Prostate gland (tissue), 2 donors: ENCODE results near the gene AFP. TPM values are rescaled to one million over a fixed set of nuclear protein-coding genes. Genes with fewer than 3 reads are reported as not detected.
"Not testable (repeated sequence)": the region's sequence is repeated elsewhere in the genome, so short reads cannot be mapped to it uniquely, and the experiment has no call there.

ENCODE experiments used
- DNase-seq: peaks from one replicate; pipeline ENCODE4 v3.0.0-alpha.2; 2019; ENCODE audit warnings: low spot score
- H3K27ac ChIP-seq, 2 donors: fragments of 200-600 bp; sonication (generic); 2 replicates each; pipeline ENCODE4 v1.5.1; 2017 to 2019
- H3K27me3 ChIP-seq: fragments of 200-600 bp; sonication (generic); replicated peaks from 2 replicates; pipeline ENCODE4 v1.5.1; 2019; ENCODE audit not compliant: insufficient read depth
- H3K36me3 ChIP-seq, 2 donors: fragments of 200-600 bp; sonication (generic); 1 replicate in 1 of 2; 2 replicates in 1 of 2; pipeline versions ENCODE4 v1.5.1 to v1.8.1; 2017 to 2019
- H3K4me1 ChIP-seq: fragments of 200-600 bp; sonication (generic); replicated peaks from 2 replicates; pipeline ENCODE4 v1.5.1; 2019
- H3K4me3 ChIP-seq, 2 donors: fragments of 200-600 bp; sonication (generic); 2 replicates each; pipeline ENCODE4 v1.5.1; 2017 to 2019
- H3K9me3 ChIP-seq: fragments of 200-600 bp; sonication (generic); 2 replicates; pipeline ENCODE4 v1.5.1; 2017
- POLR2A ChIP-seq: fragments of 450-650 bp; IDR thresholded peaks from one replicate; pipeline ENCODE4 v1.6.1; 2016; ENCODE audit warnings: antibody characterized with exemption, mild to moderate bottlenecking
- POLR2AphosphoS5 ChIP-seq: sonication (generic); formaldehyde crosslinking; IDR thresholded peaks from one replicate; pipeline ENCODE4 v1.6.1; 2017; ENCODE audit warnings: antibody characterized with exemption
- WGBS: methylation state at CpG from one replicate; pipeline ENCODE4 v1.1.5; 2018; 5-methylcytosine and 5-hydroxymethylcytosine counted together
- intact Hi-C: fragments of 100-400 bp; cut with DNase I; formaldehyde crosslinking; loops from one replicate; pipeline ENCODE4 v1.14.2; 2022
- total RNA-seq, 2 donors: library from RNA; depleted of rRNA; stranded (reverse); fragments of >200 nt; gene quantifications; one replicate each; pipeline ENCODE4 v1.1.0, GENCODE V29; 2016
- TF ChIP-seq, protein P1 (sequence below), 4 experiments: fragments of 200-600 bp in 2 of 4; fragments of 450-650 bp in 2 of 4; sonication (generic) in 2 of 4; IDR thresholded peaks; 1 replicate in 3 of 4; 2 replicates in 1 of 4; pipeline ENCODE4 v1.5.1; 2016 to 2019; ENCODE audit warnings: antibody characterized with exemption in 4 of 4, mild to moderate bottlenecking in 2 of 4, moderate library complexity in 2 of 4

The AFP gene
- total RNA-seq, result under 1 TPM in 1 of 2 donors, not detected in 1; 0.45 TPM

DNA sequence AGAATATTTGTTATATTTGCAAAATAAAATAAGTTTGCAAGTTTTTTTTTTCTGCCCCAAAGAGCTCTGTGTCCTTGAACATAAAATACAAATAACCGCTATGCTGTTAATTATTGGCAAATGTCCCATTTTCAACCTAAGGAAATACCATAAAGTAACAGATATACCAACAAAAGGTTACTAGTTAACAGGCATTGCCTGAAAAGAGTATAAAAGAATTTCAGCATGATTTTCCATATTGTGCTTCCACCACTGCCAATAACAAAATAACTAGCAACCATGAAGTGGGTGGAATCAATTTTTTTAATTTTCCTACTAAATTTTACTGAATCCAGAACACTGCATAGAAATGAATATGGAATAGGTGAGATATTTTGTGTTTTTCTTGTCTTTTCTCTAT, at the start of gene AFP:
Gene AFP (plus strand): TSS at position 238 of the 400 bp plus-strand sequence. CDS start 42 bp downstream, at position 280.
- WGBS, result 82% methylated on average over 1 of the region's 1 CpG
- TF ChIP-seq, protein P1, sequence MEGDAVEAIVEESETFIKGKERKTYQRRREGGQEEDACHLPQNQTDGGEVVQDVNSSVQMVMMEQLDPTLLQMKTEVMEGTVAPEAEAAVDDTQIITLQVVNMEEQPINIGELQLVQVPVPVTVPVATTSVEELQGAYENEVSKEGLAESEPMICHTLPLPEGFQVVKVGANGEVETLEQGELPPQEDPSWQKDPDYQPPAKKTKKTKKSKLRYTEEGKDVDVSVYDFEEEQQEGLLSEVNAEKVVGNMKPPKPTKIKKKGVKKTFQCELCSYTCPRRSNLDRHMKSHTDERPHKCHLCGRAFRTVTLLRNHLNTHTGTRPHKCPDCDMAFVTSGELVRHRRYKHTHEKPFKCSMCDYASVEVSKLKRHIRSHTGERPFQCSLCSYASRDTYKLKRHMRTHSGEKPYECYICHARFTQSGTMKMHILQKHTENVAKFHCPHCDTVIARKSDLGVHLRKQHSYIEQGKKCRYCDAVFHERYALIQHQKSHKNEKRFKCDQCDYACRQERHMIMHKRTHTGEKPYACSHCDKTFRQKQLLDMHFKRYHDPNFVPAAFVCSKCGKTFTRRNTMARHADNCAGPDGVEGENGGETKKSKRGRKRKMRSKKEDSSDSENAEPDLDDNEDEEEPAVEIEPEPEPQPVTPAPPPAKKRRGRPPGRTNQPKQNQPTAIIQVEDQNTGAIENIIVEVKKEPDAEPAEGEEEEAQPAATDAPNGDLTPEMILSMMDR (IDR thresholded peaks at IDR 0.05), result no peak
- TF ChIP-seq POLR2A (no peak), POLR2AphosphoS5 (no peak)
- Histone ChIP-seq H3K4me1 (no peaks in the 10 kb centered on the region), H3K36me3 (no peaks in the 10 kb centered on the region), H3K27me3 (peaks cover 3% of the 10 kb centered on the region), H3K27ac (no peak within 1 kb of the TSS), H3K4me3 (no peak within 1 kb of the TSS), H3K9me3 (no peaks in the 10 kb centered on the region)
- no peak for DNase-seq
- intact Hi-C loops, result no loop called here

DNA sequence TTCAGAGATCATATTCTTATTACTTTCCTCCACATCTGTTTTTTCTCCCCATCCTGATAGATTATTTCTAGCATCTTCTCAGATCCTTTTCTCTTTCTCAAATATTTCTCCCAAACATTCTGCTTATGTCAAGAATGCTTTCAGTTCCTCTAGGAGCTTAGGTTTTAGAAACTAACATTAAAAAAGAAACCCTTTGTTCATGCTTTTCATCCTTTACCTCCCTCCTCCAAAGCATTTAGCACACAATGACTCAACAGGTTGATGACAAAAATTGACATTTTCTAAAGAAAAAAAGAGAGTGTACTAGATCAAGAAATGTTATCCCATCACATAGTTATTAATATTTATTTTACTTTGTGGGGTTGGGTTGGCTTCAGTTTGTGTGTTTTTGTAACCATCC, 48.5 kb upstream of the AFP start:
- intact Hi-C loops, result no loop called here
- no peak for DNase-seq
- TF ChIP-seq, protein P1 (IDR thresholded peaks at IDR 0.05), result no peak
- no peak for TF ChIP-seq POLR2A
- TF ChIP-seq POLR2AphosphoS5, result no peak
- H3K36me3 ChIP-seq, result no peaks in the 10 kb centered on the region
- H3K27me3 ChIP-seq, result no peaks in the 10 kb centered on the region
- H3K9me3 ChIP-seq, result no peaks in the 10 kb centered on the region
- no peak overlapping the region for H3K4me3 ChIP-seq
- no peak overlapping the region for H3K27ac ChIP-seq
- no peaks in the 10 kb centered on the region for H3K4me1 ChIP-seq

DNA sequence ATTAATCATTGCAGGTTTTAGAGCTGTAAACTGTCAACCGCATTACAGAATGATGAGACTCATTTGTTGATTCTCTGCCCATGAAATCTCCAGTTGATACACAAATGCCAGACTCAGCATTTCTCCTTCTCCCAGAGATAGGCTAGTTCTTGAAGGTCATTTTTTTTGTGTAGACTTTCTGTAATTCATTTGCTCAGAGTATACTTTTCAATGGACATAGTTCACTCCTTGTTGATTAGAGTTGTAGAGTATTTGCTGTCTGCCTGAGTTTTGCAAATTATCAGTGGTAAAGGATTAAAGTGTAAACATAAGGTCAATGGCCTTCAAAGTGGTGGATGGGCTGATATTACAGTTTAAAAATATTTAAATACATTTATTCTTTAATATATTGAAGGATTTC, 47.1 kb upstream of the AFP start:
- TF ChIP-seq POLR2A (no peak), POLR2AphosphoS5 (no peak)
- TF ChIP-seq, protein P1 (IDR thresholded peaks at IDR 0.05), result no peak
- Histone ChIP-seq H3K9me3 (no peaks in the 10 kb centered on the region), H3K36me3 (no peaks in the 10 kb centered on the region), H3K4me1 (no peaks in the 10 kb centered on the region), H3K27ac (no peak overlapping the region), H3K27me3 (no peaks in the 10 kb centered on the region), H3K4me3 (no peak overlapping the region)
- no peak for DNase-seq
- WGBS, result 89% methylated on average over 1 of the region's 1 CpG
- intact Hi-C loops, result no loop called here

DNA sequence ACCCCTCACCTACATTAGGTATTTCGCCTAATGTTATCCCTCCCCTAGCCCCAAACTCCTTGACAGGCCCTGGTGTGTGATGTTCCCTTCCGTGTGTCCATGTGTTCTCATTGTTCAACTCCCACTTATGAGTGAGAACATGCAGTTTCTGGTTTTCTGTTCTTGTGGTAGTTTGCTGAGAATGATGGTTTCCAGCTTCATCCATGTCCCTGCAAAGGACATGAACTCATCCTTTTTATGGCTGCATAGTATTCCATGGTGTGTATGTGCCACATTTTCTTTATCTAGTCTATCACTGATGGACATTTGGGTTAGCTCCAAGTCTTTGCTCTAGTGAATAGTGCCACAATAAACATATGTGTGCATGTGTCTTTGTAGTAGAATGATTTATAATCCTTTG, 46.4 kb upstream of the AFP start:
- 93% methylated on average over 2 of the region's 2 CpGs for WGBS
- H3K27ac ChIP-seq, H3K4me3 ChIP-seq, H3K4me1 ChIP-seq, DNase-seq, H3K36me3 ChIP-seq, intact Hi-C loops, H3K9me3 ChIP-seq, H3K27me3 ChIP-seq: not testable (repeated sequence)

DNA sequence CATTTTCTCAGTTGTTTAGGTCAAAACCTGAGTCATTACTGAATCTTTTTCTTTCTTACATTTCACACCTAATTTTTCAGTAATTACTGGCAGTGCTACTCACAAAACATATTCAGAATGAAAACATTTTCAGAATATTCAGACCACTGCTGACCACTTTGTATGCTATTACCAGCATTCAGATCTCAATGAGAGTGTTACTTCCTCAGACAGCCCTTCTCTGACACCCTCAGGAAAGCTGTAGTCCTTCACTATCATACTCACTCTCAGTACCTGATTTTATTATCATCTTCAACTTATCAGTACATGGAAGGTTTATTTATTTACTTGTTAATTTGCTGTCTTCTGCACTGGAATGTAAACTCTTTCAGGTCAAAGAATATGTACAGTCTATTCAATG, 44.2 kb upstream of the AFP start:
- Histone ChIP-seq H3K36me3 (no peaks in the 10 kb centered on the region), H3K4me3 (no peak overlapping the region), H3K27me3 (no peaks in the 10 kb centered on the region), H3K27ac (no peak overlapping the region), H3K9me3 (no peaks in the 10 kb centered on the region), H3K4me1 (no peaks in the 10 kb centered on the region)
- TF ChIP-seq POLR2AphosphoS5 (no peak), POLR2A (no peak)
- TF ChIP-seq, protein P1 (IDR thresholded peaks at IDR 0.05), result no peak
- DNase-seq, result no peak
- intact Hi-C loops, result no loop called here
